Measurements from ENCODE around the gene RTTN.

- TF ChIP-seq CTCF (IDR thresholded peaks at IDR 0.05; ENCODE audit: insufficient read depth, low read length, poor library complexity, severe bottlenecking) (no peak), EZH2phosphoT487 (conservative IDR thresholded peaks at IDR 0.05; ENCODE audit: low read length) (no peak)
These were observed 217.6 kb downstream of the RTTN start for GRCh38 chr18:69987870-69988269.

Data from SU-DHL-6 (cell line).